GM19328 (cell line): ENCODE measurements around the gene GCK.
"Not testable (repeated sequence)": the region's sequence is repeated elsewhere in the genome, so short reads cannot be mapped to it uniquely, and the experiment has no call there.

Experiments
- ATAC-seq: cut with Tn5 transposase; IDR thresholded peaks from one replicate; pipeline ENCODE4 v1.9.1; 2021; ENCODE audit warnings: mild to moderate bottlenecking, moderate library complexity; ENCODE audit not compliant: unreplicated experiment

GCK gene

GRCh38 chr7:44145479-44145968 is 43.7 kb downstream of the GCK start:
- ATAC-seq: no peak

GRCh38 chr7:44144968-44145478 is 44.2 kb downstream of the GCK start:
- ATAC-seq: no peak

- ATAC-seq: no peak
Observed at GRCh38 chr7:44144426-44144967, 44.7 kb downstream of the GCK start.

GRCh38 chr7:44143646-44144250 is 45.5 kb downstream of the GCK start:
- ATAC-seq: no peak

DNA sequence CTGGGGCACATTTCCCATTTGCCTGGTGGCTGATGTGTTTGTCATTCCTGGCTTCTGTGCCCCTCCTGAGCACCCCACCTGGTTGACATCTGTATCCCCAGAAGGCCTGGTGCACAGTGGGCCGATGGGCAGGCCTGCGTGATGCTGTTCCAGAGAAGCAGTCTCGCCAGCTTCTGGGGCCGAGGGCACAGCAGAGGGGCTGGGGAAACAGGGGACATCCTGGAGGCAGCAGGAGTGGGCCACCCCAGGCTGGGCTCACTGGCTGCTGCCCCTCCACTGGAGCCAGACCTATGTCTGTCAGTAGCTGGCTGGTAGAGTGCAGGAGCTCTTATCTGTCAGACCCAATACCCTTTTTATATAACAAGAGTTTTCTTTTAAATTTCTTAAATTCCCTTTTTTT is 47.2 kb downstream of the GCK start:
- ATAC-seq: no peak

GRCh38 chr7:44141221-44141850 is 47.9 kb downstream of the GCK start, which contains the start of gene MYL7:
Gene MYL7 (minus strand): TSS chr7:44141332. CDS start chr7:44141305, 27 bp downstream.
- no peak for ATAC-seq

DNA sequence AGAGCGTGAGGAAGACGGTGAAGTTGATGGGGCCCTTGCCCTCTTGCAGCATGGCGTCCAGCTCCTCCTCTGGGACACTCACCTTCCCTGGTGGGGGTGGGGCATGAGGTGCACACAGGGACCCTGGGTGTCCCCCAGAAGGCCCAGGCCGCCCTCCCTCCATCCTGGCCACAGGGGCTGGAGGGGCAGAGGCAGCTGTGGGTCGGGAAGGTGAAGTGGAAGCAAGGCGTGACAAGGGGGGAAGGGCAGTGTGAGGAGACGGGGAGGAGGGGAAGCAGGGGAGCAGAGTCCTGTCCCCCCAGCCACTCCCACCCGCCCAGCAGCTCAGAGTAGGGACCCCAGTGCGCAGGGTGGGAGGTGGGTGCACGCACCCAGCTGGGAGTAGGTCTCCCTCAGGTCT is 48.9 kb downstream of the GCK start:
- ATAC-seq: no peak

DNA sequence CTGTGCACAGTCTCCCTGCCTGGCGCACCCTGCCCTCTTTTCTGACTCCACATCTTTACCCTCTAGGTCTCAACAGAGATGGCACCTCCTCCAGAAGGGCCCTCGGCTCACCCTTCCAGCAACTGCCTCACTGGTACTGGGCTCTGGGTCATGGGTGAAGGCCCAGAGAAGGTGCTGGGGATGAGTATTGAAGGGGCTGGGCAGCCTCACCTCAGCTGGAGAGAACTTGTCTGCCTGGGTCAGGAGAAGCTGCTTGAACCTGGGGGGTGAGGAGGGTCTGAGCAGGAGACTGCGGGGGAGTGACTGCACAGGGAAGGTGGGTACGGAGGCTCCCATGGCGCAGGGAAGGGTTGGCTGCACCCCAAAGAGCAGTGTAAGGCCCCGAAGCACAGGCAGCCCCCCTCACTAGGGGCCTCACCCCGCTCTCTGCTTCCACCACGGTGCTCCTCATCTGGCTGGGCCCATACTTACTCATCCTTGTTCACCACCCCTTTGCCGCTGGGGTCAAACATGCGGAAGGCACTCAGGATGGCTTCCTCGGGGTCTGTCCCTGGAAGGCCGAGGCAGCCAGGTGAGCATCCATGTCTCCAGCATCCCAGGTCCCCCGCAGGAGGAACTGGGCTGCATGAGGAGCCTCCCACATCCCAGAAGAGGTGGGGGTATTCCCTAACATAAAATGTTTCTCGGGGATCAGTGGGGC is 49.8 kb downstream of the GCK start:
- no peak for ATAC-seq

GRCh38 chr7:44138698-44139097 is 50.5 kb downstream of the GCK start:
- ATAC-seq: no peak

- ATAC-seq: no peak
Observed at GRCh38 chr7:44136731-44137130, 52.5 kb downstream of the GCK start.

- ATAC-seq: no peak
Observed at GRCh38 chr7:44134943-44135628, 54.2 kb downstream of the GCK start.

- no peak for ATAC-seq
Observed at GRCh38 chr7:44133295-44133694, 55.9 kb downstream of the GCK start.

GRCh38 chr7:44132039-44132438 is 57.2 kb downstream of the GCK start:
- ATAC-seq: no peak

DNA sequence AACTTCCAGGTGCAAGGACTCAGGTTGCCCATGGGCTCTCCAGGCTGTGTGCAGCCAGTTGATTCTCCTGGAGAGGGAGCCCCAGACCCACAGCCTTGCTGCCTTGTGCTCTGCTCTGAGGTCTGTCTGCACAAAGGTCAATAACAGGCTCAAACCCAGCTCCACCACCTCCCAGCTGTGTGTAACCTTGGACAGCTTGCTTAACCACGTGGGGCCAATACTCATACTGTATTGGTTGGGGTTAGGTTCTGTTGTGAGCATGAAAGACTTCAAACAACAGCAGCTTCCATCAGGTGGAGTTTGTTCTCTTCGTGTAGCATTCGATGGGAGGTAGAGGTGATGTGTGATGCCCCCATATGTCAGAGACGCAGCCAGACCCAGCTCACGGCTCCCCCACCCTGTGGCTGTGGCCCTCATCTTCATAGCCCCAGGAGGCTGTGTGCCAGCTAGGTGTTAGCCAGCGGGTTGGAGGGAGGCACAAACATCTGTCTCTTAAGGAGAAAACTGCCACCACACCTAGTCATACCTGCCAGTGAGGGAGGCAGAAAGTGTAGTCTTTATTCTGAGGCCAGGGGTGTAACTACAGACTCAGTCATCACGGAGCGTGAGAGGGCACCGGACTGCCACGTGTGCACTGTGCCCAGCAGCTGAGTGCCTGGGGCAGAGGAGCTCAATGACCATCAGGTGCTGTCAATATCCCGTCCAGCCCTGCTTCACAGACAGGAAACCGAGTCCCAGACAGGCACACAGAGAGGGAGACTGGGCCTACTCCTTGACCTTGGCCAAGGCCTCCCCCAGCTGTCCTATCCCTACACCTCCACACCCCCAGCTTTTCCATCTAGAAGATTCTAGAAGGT is 57.8 kb downstream of the GCK start:
- no peak for ATAC-seq

- ATAC-seq: no peak
Observed at GRCh38 chr7:44128721-44129582, 60.3 kb downstream of the GCK start.

DNA sequence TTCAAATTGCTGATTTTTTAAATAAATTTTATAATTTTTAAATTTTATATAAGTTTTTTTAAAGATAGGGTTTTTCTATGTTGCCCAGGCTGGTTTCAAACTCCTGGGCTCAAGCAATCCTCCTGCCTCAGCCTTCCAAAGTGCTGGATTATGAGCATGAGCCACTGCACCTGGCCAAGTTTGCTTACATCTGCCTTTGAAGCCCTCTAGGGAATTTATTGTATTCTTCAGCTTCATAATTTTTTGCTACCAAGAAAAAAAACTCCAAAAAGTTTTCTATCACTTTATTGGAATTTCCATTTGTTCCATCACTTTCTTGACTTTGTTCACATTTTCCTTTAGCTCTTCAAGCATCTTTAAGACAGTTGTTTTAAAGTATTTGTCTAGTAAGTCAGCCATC is 62.1 kb downstream of the GCK start:
- no peak for ATAC-seq

- ATAC-seq: not testable (repeated sequence)
Observed at GRCh38 chr7:44126574-44126973, 62.7 kb downstream of the GCK start.

GRCh38 chr7:44124822-44125202 is 64.4 kb downstream of the GCK start:
- no peak for ATAC-seq
